BLaER1 treated with 17β-estradiol and CSF1 and Interleukin-3, amounts not matched to agents 10 nM and 100 nM (cell line): ENCODE results near the gene FDX1.
A peak's percentile ranks its signal among the peaks of the same experiment; 100 is the strongest.
"Not testable (repeated sequence)": the region's sequence is repeated elsewhere in the genome, so short reads cannot be mapped to it uniquely, and the experiment has no call there.

Experiments
- H3K27ac ChIP-seq, 11 experiments: shearing (Covaris generic); formaldehyde crosslinking; 2 replicates each; pipeline ENCODE4 v1.8.1; 2022
- H3K27me3 ChIP-seq, 11 experiments: shearing (Covaris generic); formaldehyde crosslinking; 2 replicates each; pipeline ENCODE4 v1.8.1; 2022
- H3K36me3 ChIP-seq, 11 experiments: shearing (Covaris generic); formaldehyde crosslinking; 2 replicates each; pipeline ENCODE4 v1.8.1; 2022
- H3K4me1 ChIP-seq, 10 experiments: shearing (Covaris generic); formaldehyde crosslinking; 2 replicates each; pipeline ENCODE4 v1.8.1; 2022
- H3K4me2 ChIP-seq, 11 experiments: shearing (Covaris generic); formaldehyde crosslinking; 2 replicates each; pipeline ENCODE4 v1.8.1; 2022
- H3K4me3 ChIP-seq, 10 experiments: shearing (Covaris generic); formaldehyde crosslinking; 2 replicates each; pipeline ENCODE4 v1.8.1; 2022
- H3K9ac ChIP-seq, 11 experiments: shearing (Covaris generic); formaldehyde crosslinking; 2 replicates each; pipeline ENCODE4 v1.8.1; 2022
- H3K9me3 ChIP-seq, 11 experiments: shearing (Covaris generic); formaldehyde crosslinking; replicated peaks in 1 of 11; 2 replicates each; pipeline ENCODE4 v1.8.1; 2022
- H4K20me1 ChIP-seq, 11 experiments: shearing (Covaris generic); formaldehyde crosslinking; 2 replicates each; pipeline ENCODE4 v1.8.1; 2022
- Cebpa-rat ChIP-seq, 11 experiments: shearing (Covaris generic); IDR thresholded peaks; 2 replicates each; pipeline ENCODE4 v1.8.1; 2022

Gene FDX1, protein sequence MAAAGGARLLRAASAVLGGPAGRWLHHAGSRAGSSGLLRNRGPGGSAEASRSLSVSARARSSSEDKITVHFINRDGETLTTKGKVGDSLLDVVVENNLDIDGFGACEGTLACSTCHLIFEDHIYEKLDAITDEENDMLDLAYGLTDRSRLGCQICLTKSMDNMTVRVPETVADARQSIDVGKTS

DNA sequence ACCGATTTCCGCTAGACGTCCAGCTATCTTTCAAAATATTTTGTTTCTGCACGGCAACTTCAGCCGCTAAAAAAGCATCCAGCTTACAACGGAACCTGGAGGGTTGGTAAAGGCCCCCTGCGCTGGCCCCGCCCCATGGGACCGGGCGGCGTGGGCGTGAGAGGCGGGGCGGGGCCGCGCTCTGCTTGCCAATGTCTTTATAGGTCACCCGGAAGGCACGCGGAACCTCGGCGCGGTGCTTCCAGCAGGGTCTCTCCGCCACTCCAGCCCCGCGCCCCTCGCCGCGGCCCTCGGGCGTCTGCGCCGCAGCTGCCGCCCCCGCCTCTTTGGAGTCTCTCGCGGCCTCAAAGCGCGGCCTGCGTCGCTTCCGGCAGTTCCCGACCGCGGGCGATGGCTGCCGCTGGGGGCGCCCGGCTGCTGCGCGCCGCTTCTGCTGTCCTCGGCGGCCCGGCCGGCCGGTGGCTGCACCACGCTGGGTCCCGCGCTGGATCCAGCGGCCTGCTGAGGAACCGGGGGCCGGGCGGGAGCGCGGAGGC is at the start of gene FDX1:
FDX1 (plus strand) TSS at position 218 of the 536 bp plus-strand sequence; CDS start at position 391, 173 bp downstream.
- Histone ChIP-seq H4K20me1 (peaks cover 11 to 43% (median 33%) of the 10 kb centered on the region in 11 experiments; a peak in 20 of 22 replicates), H3K4me1 (peaks cover 30 to 43% (median 35%) of the 10 kb centered on the region in 10 experiments), H3K27ac (peak within 1 kb of the TSS; percentile 92 to 99 (median 98)), H3K4me3 (peak within 1 kb of the TSS; percentile 82 to 99 (median 96)), H3K9ac (peak within 1 kb of the TSS; percentile 93 to 100 (median 98)), H3K4me2 (peak within 1 kb of the TSS; percentile 76 to 95 (median 89)), H3K27me3 (no peaks in the 10 kb centered on the region), H3K9me3 (no peaks in the 10 kb centered on the region), H3K36me3 (0 out of 22 replicates have a peak, but pooled peaks cover 0 to 2% (median 0%) of the 10 kb centered on the region in 11 experiments)
- peak in 3 of 11 experiments; percentile 32 to 60 (median 53); a peak in 3 of 22 replicates for TF ChIP-seq Cebpa-rat (IDR thresholded peaks at IDR 0.05)

DNA sequence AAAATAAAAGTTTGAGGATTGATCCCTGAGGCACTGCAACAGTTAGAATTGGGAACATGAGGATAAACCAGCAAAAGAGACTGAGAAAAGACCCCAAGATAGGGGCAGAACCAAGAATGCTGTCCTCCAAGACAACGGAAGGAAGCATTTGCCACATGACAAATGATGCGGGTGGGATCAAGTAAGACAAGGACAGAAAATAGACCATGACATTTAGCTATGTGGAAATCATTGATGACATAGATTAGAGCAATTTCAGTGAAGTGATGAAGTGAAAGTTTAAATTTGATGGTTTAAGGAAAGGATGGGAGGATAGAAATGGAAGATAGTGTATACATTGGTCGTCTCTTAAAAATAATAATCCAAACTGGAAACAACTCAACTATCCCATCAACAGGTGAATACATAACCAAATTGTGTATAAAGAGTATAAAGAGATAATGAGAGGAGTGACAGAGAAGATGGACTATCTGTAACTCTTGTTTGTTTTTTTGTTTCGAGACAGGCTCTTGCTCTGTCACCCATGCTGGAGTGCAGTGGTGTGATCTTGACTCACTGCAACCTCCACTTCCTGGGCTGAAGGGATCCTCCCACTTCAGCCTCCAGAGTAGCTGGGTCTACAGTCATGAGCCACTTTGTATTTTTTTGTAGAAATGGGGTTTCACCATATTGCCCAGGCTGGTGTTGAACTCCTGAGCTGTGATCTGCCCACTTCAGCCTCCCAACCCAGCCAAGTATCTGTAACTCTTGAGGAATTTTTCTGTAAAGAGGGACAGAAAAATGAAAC is 48.7 kb upstream of the FDX1 start:
- no peak overlapping the region for H3K4me3 ChIP-seq
- no peak overlapping the region for H3K4me2 ChIP-seq
- H3K9me3 ChIP-seq = peaks cover 0 to 7% (median 0%) of the 10 kb centered on the region in 11 experiments; a peak in 1 of 22 replicates
- no peak overlapping the region for H3K9ac ChIP-seq
- H4K20me1 ChIP-seq = no peaks in the 10 kb centered on the region
- H3K27me3 ChIP-seq = no peaks in the 10 kb centered on the region
- H3K27ac ChIP-seq = no peak overlapping the region
- TF ChIP-seq Cebpa-rat (IDR thresholded peaks at IDR 0.05) = no peak
- peaks cover 0 to 8% (median 0%) of the 10 kb centered on the region in 10 experiments; a peak in 2 of 20 replicates for H3K4me1 ChIP-seq
- no peaks in the 10 kb centered on the region for H3K36me3 ChIP-seq

DNA sequence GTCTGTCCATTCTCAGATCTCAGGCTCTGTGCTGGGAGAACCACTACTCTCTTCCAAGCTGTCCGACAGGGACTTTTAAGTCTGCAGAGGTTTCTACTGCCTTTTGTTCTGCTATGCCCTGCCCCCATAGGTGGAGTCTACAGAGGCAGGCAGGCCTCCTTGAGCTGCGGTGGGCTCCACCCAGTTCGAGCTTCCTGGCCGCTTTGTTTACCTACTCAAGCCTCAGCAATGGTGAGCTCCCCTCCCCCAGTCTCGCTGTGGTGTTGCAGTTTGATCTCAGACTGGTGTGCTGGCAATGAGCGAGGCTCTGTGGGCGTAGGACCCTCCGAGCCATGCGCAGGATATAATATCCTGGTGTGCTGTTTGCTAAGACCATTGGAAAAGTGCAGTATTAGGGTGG is 41.5 kb upstream of the FDX1 start:
- not testable (repeated sequence) for H3K4me3 ChIP-seq, H3K4me2 ChIP-seq, H3K4me1 ChIP-seq, H3K9ac ChIP-seq, H3K36me3 ChIP-seq, H4K20me1 ChIP-seq, H3K27ac ChIP-seq, H3K27me3 ChIP-seq
- peaks cover 0 to 12% (median 9%) of the 10 kb centered on the region in 11 experiments; a peak in 7 of 22 replicates for H3K9me3 ChIP-seq

DNA sequence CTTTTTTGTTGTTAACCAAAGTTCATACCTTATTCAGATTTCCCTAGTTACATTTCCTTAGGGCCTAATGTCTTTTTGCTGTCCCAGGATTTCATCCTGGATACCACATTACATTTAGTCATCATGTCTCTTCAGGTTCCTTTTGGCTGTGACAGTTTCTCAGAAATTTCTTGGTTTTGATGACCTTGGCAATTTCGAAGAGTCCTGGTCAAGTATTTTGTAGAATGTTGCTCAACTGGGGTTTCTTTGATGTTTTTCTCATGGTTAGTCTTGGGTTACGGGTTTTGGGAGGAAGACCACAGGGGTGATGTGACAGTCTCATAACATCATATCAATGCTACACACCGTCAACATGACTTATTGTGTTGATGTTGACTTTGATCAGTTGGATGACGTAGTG is 39.8 kb upstream of the FDX1 start:
- no peak overlapping the region for H3K4me3 ChIP-seq
- H3K27me3 ChIP-seq = no peaks in the 10 kb centered on the region
- peaks cover 2 to 20% (median 13%) of the 10 kb centered on the region in 11 experiments; a peak in 11 of 22 replicates for H3K9me3 ChIP-seq
- no peak overlapping the region for H3K27ac ChIP-seq
- no peaks in the 10 kb centered on the region; a peak in 1 of 22 replicates for H3K36me3 ChIP-seq
- no peak overlapping the region for H3K4me2 ChIP-seq
- no peak for TF ChIP-seq Cebpa-rat (IDR thresholded peaks at IDR 0.05)
- H3K9ac ChIP-seq = no peak overlapping the region
- H3K4me1 ChIP-seq = no peaks in the 10 kb centered on the region
- no peaks in the 10 kb centered on the region for H4K20me1 ChIP-seq

DNA sequence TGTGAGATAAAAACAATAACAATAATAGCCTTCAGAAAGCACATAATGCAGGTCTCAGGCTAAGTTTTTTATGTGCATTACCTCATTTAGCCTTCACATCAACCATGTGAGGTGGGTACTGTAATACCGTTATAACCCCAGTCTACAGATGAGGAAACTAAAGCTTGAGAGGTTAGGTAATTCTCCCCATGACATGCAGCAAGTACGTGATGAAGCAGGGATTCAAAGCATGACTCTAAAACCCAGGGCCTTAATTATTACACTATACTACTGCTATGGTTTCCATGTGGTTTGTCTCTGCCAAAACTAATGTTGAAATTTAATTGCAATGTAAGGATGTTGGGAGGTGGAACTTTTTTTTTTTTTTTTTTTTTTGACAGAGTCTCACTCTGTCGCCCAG is 37.7 kb upstream of the FDX1 start:
- Histone ChIP-seq H3K4me1 (no peaks in the 10 kb centered on the region), H3K36me3 (no peaks in the 10 kb centered on the region; a peak in 1 of 22 replicates), H3K9ac (no peak overlapping the region), H3K9me3 (peaks cover 5 to 41% (median 30%) of the 10 kb centered on the region in 11 experiments; a peak in 19 of 22 replicates), H3K27me3 (no peaks in the 10 kb centered on the region), H4K20me1 (no peaks in the 10 kb centered on the region), H3K27ac (no peak overlapping the region), H3K4me3 (no peak overlapping the region), H3K4me2 (no peak overlapping the region)
- no peak for TF ChIP-seq Cebpa-rat (IDR thresholded peaks at IDR 0.05)

DNA sequence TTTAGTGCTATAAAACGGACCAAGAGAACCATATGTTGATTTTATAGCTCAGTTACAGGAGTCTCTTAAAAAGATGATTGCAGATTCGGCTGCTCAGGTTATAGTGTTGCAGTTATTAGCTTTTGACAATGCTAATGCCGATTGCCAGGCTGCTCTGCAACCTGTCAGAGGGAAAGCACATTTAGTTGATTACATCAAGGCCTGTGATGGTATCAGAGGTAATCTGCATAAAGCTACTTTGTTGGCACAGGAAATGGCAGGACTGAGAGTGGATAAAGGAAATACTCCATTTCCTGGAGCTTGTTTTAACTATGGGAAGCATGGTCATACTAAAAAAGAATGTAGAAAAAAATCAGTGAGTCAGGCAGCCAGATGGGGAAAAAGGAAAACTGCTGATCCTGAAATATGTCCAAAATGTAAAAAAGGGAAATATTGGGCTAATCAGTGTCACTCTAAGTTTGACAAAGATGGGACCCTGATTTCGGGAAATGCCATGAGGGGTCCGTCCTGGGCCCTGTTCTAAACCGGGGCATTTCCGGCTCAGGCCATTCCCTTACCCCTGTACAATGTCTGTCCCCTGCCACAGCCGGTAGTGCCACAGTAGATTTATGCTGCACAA is 32.0 kb upstream of the FDX1 start:
- not testable (repeated sequence) for H3K27ac ChIP-seq, H3K4me3 ChIP-seq, H3K9ac ChIP-seq, H3K36me3 ChIP-seq, H3K4me1 ChIP-seq, H3K27me3 ChIP-seq, H4K20me1 ChIP-seq
- peak overlapping the region in 1 of 11 experiments; percentile 17; a peak in 1 of 22 replicates for H3K4me2 ChIP-seq
- H3K9me3 ChIP-seq = peaks cover 5 to 31% (median 22%) of the 10 kb centered on the region in 11 experiments; a peak in 19 of 22 replicates

DNA sequence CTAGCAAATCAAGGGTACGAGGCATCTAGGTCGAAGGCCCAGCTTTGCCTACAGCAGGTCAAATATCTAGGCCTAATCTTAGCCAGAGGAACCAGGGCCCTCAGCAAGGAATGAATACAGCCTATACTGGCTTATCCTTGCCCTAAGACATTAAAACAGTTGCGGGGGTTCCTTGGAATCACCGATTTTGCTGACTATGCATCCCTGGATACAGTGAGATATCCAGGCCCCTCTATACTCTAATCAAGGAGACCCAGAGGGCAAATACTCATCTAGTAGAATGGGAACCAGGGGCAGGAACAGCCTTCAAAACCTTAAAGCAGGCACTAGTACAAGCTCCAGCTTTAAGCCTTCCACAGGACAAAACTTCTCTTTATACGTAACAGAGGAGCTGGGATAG is 26.2 kb upstream of the FDX1 start:
- H3K4me1 ChIP-seq, H3K4me2 ChIP-seq, H4K20me1 ChIP-seq, H3K9ac ChIP-seq, H3K27me3 ChIP-seq, H3K27ac ChIP-seq, H3K4me3 ChIP-seq, H3K36me3 ChIP-seq: not testable (repeated sequence)
- H3K9me3 ChIP-seq = peaks cover 10 to 30% (median 22%) of the 10 kb centered on the region in 11 experiments

DNA sequence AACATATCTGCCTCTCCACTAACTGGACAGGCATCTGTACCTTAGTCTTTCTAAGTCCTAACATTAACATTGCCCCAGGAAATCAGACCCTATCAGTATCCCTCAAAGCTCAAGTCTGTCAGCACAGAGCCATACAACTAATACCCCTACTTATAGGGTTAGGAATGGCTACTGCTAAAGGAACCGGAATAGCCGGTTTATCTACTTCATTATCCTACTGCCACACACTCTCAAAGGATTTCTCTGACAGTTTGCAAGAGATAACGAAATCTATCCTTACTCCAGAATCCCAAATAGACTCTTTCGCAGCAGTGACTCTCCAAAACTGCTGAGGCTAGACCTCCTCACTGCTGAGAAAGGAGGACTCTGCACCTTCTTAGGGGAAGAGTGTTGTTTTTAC is 24.1 kb upstream of the FDX1 start:
- not testable (repeated sequence) for H3K27ac ChIP-seq, H3K4me3 ChIP-seq, H3K27me3 ChIP-seq, H3K4me2 ChIP-seq, H3K36me3 ChIP-seq, H4K20me1 ChIP-seq, H3K9ac ChIP-seq, H3K4me1 ChIP-seq
- peaks cover 10 to 30% (median 22%) of the 10 kb centered on the region in 11 experiments for H3K9me3 ChIP-seq

DNA sequence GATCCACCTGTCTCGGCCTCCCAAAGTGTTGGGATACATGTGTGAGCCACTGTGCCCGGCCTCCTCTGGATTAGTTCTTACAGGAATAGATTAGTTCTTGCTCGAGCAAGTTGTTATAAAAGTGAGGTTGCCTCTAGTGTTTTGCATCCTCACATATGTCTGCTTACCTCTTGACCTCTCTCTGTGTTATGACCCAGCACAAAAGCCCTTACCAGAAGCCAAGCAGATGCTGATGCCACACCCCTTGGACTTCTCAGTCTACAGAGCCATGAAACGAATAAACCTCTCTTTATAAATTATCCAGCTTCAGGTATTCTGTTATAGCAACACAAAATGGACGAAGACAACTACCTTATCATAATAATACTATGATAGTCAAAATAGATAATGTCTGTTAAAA is 22.4 kb upstream of the FDX1 start:
- no peak overlapping the region for H3K27ac ChIP-seq
- H3K9me3 ChIP-seq = peaks cover 10 to 30% (median 22%) of the 10 kb centered on the region in 11 experiments
- no peak overlapping the region for H3K4me2 ChIP-seq
- no peak for TF ChIP-seq Cebpa-rat (IDR thresholded peaks at IDR 0.05)
- no peak overlapping the region for H3K4me3 ChIP-seq
- H4K20me1 ChIP-seq = no peaks in the 10 kb centered on the region
- H3K4me1 ChIP-seq = peaks cover 0 to 7% (median 0%) of the 10 kb centered on the region in 10 experiments; a peak in 1 of 20 replicates
- no peaks in the 10 kb centered on the region for H3K27me3 ChIP-seq
- no peak overlapping the region for H3K9ac ChIP-seq
- no peaks in the 10 kb centered on the region for H3K36me3 ChIP-seq
